Right lobe of liver (tissue), 6 donors: Measurements from ENCODE around the gene ESM1. TPM values are rescaled to one million over a fixed set of nuclear protein-coding genes. Genes with fewer than 3 reads are reported as not detected.

Experiments used
- ATAC-seq, 4 donors: fragments of 200-7000 bp; cut with Tn5 transposase; one replicate each; pipeline ENCODE4 v1.9.1; 2020; ENCODE audit warnings: mild to moderate bottlenecking in 4 of 4, moderate library complexity in 4 of 4
- DNase-seq, 3 donors: peaks; one replicate each; pipeline ENCODE4 v3.0.0-alpha.2; 2020
- H3K27ac ChIP-seq, 3 donors: fragments of 200-600 bp; one replicate each; pipeline ENCODE4 v1.8.0; 2022
- H3K27me3 ChIP-seq, 2 donors: fragments of 200-600 bp; one replicate each; pipeline ENCODE4 v1.8.0; 2022
- H3K36me3 ChIP-seq, 4 donors: fragments of 200-600 bp; sonication (generic) in 1 of 4; one replicate each; pipeline versions ENCODE4 v1.5.1 to v1.8.0; 2017 to 2022; ENCODE audit warnings: control low read depth in 1 of 4
- H3K4me1 ChIP-seq, 4 donors: fragments of 200-600 bp; sonication (generic) in 1 of 4; one replicate each; pipeline versions ENCODE4 v1.5.1 to v1.8.0; 2017 to 2022; ENCODE audit warnings: control low read depth in 1 of 4
- H3K4me3 ChIP-seq, 3 donors: fragments of 200-600 bp; one replicate each; pipeline ENCODE4 v1.8.0; 2022
- H3K9me3 ChIP-seq, 4 donors: fragments of 200-600 bp; sonication (generic) in 1 of 4; one replicate each; pipeline versions ENCODE4 v1.5.1 to v1.8.0; 2017 to 2022; ENCODE audit warnings: control low read depth in 1 of 4
- CTCF ChIP-seq, 4 donors: fragments of 200-600 bp in 3 of 4; fragments of 450-650 bp in 1 of 4; IDR thresholded peaks; one replicate each; pipeline versions ENCODE4 v1.5.1 to v1.8.0; 2016 to 2022; ENCODE audit warnings: antibody characterized with exemption in 4 of 4, mild to moderate bottlenecking in 2 of 4
- POLR2A ChIP-seq: fragments of 450-650 bp; IDR thresholded peaks from one replicate; pipeline ENCODE4 v1.6.1; 2017; ENCODE audit warnings: antibody characterized with exemption, mild to moderate bottlenecking
- WGBS: methylation state at CpG from one replicate; pipeline ENCODE4 v1.1.6; 2018; ENCODE audit warnings: low coverage, low lambda C conversion rate; ENCODE audit not compliant: insufficient coverage; ENCODE audit errors: missing lambda C conversion rate; 5-methylcytosine and 5-hydroxymethylcytosine counted together
- intact Hi-C, 2 donors: fragments of 100-400 bp; cut with DNase I; formaldehyde crosslinking; loops; one replicate each; pipeline versions ENCODE4 v1.11.2 to v1.14.1; 2022
- total RNA-seq, 6 experiments: library from RNA; depleted of rRNA in 2 of 6; stranded (reverse); fragments of >200 nt in 2 of 6; fragmentation: NEBNext Ultra II Directional in 3 of 6; extraction: Animal tissue kit (Norgen Biotek cat#: 25700) in 3 of 6; gene quantifications; one replicate each; pipeline versions ENCODE4 v1.1.0 to v1.2.4, GENCODE V29; 2016 to 2023
- donor health status: DM: no; HTN: yes; CAD: no.
- donor health status: DM: no; HTN: no; CAD: no.
- donor health status: DM: no; HTN: no; CAD: no.
- donor health status: DM: no; HTN: yes; CAD: no.
- donor health status: DM: no; HTN: yes; CAD: no.

Gene ESM1
- total RNA-seq, 6 experiments from 2014 or later, result 0.24 to 2.6 (median 0.31) TPM; not detected in 2

GRCh38 chr5:54959673-54960418, 25.5 kb downstream of the ESM1 start:
- Histone ChIP-seq H3K36me3 (no peaks in the 10 kb centered on the region), H3K4me1 (no peaks in the 10 kb centered on the region), H3K27ac (no peak overlapping the region), H3K27me3 (no peaks in the 10 kb centered on the region), H3K4me3 (no peak overlapping the region), H3K9me3 (no peaks in the 10 kb centered on the region)
- WGBS, result 45% methylated on average over 4 of the region's 6 CpGs
- ATAC-seq (no peak), DNase-seq (no peak)
- TF ChIP-seq POLR2A (no peak), CTCF (IDR thresholded peaks at IDR 0.05) (peak in 1 of 4 donors; percentile 15)
- intact Hi-C loops, result no loop called here

- H3K4me3 ChIP-seq, result no peak overlapping the region
- H3K27ac ChIP-seq, result no peak overlapping the region
- no peak for TF ChIP-seq CTCF (IDR thresholded peaks at IDR 0.05)
- TF ChIP-seq POLR2A, result no peak
- H3K36me3 ChIP-seq, result no peaks in the 10 kb centered on the region
- no peaks in the 10 kb centered on the region for H3K9me3 ChIP-seq
- DNase-seq (no peak), ATAC-seq (no peak)
- no peaks in the 10 kb centered on the region for H3K4me1 ChIP-seq
- no peaks in the 10 kb centered on the region for H3K27me3 ChIP-seq
- intact Hi-C loops, result no loop called here
Measured at GRCh38 chr5:54956922-54957321, 28.5 kb downstream of the ESM1 start.

GRCh38 chr5:54947187-54947586, 38.2 kb downstream of the ESM1 start:
- Histone ChIP-seq H3K4me3 (no peak overlapping the region), H3K4me1 (no peaks in the 10 kb centered on the region), H3K36me3 (no peaks in the 10 kb centered on the region), H3K27me3 (no peaks in the 10 kb centered on the region), H3K9me3 (no peaks in the 10 kb centered on the region), H3K27ac (no peak overlapping the region)
- TF ChIP-seq CTCF (IDR thresholded peaks at IDR 0.05) (no peak), POLR2A (no peak)
- 58% methylated on average over 1 of the region's 1 CpG for whole genome bisulfite sequencing
- ATAC-seq (no peak), DNase-seq (no peak)
- intact Hi-C loops, result loop anchor here in 1 of 2 donors (10.0 kb wide), 1 partner anchor 208 kb away; no protein-coding TSS in a partner anchor

GRCh38 chr5:54946306-54946819, 39.0 kb downstream of the ESM1 start:
- 71% methylated on average over 3 of the region's 3 CpGs for WGBS

More at GRCh38 chr5:54946306-54946819, 39.0 kb downstream of the ESM1 start:
- intact Hi-C loops, result loop anchor here in 1 of 2 donors (10.0 kb wide), 1 partner anchor 208 kb away; no protein-coding TSS in a partner anchor
- H3K27ac ChIP-seq, result no peak overlapping the region
- no peak for TF ChIP-seq POLR2A
- no peak for TF ChIP-seq CTCF (IDR thresholded peaks at IDR 0.05)
- H3K4me1 ChIP-seq, result no peaks in the 10 kb centered on the region
- DNase-seq (no peak), ATAC-seq (no peak)
- H3K36me3 ChIP-seq, result no peaks in the 10 kb centered on the region
- H3K27me3 ChIP-seq, result no peaks in the 10 kb centered on the region
- H3K9me3 ChIP-seq, result no peaks in the 10 kb centered on the region
- no peak overlapping the region for H3K4me3 ChIP-seq
